ENCODE measurements around the gene MGAT2.

- peak; percentile 67 to 87 (median 76) for TF ChIP-seq CTCF (IDR thresholded peaks at IDR 0.05)
- TF ChIP-seq EP300 (IDR thresholded peaks at IDR 0.05) = no peak
- no peak for TF ChIP-seq POLR2A (IDR thresholded peaks at IDR 0.05)
- TF ChIP-seq POLR2AphosphoS5 (IDR thresholded peaks at IDR 0.05) = no peak
Observed at GRCh38 chr14:49586673-49587460, 33.7 kb upstream of the MGAT2 start.

Measured in upper lobe of left lung (tissue), 4 donors.